Smooth muscle cell (in vitro differentiated cells): Measurements from ENCODE around the gene SMPX. TPM values are rescaled to one million over a fixed set of nuclear protein-coding genes. Genes with fewer than 3 reads are reported as not detected.

Experiments
- DNase-seq: peaks from one replicate; lab custom pipeline; 2025; ENCODE audit not compliant: unreplicated experiment; lab: John Stamatoyannopoulos, UW
- H2AFZ ChIP-seq: fragments of 200-600 bp; sonication (generic); 2 replicates; pipeline ENCODE4 v1.6.0; 2016; ENCODE audit warnings: antibody characterized with exemption, low read depth, mild to moderate bottlenecking
- H3F3A ChIP-seq: fragments of 200-600 bp; sonication (generic); 2 replicates; pipeline ENCODE4 v1.6.0; 2017; ENCODE audit warnings: antibody characterized with exemption, low read depth
- H3K27ac ChIP-seq: fragments of 200-600 bp; sonication (generic); 2 replicates; pipeline ENCODE4 v1.5.1; 2016; ENCODE audit warnings: low read depth, mild to moderate bottlenecking
- H3K27me3 ChIP-seq: fragments of 200-600 bp; sonication (generic); 2 replicates; pipeline ENCODE4 v1.6.1; 2016; ENCODE audit warnings: low read depth, mild to moderate bottlenecking
- H3K36me3 ChIP-seq: fragments of 200-600 bp; sonication (generic); 2 replicates; pipeline ENCODE4 v1.5.1; 2016; ENCODE audit warnings: low read depth
- H3K4me1 ChIP-seq: fragments of 200-600 bp; sonication (generic); 2 replicates; pipeline ENCODE4 v1.5.1; 2016; ENCODE audit warnings: low read depth
- H3K4me2 ChIP-seq: fragments of 200-600 bp; sonication (generic); 2 replicates; pipeline ENCODE4 v1.6.0; 2016; ENCODE audit warnings: mild to moderate bottlenecking
- H3K4me3 ChIP-seq: fragments of 200-600 bp; sonication (generic); 2 replicates; pipeline ENCODE4 v1.5.1; 2016; ENCODE audit warnings: mild to moderate bottlenecking
- H3K79me2 ChIP-seq: fragments of 200-600 bp; sonication (generic); 2 replicates; pipeline ENCODE4 v1.6.0; 2016; ENCODE audit warnings: low read depth, mild to moderate bottlenecking
- H3K9ac ChIP-seq: fragments of 200-600 bp; sonication (generic); 2 replicates; pipeline ENCODE4 v1.6.0; 2016; ENCODE audit warnings: low read depth
- H3K9me3 ChIP-seq: fragments of 200-600 bp; sonication (generic); replicated peaks from 2 replicates; pipeline ENCODE4 v1.5.1; 2016; ENCODE audit warnings: low read depth
- H4K20me1 ChIP-seq: fragments of 200-600 bp; sonication (generic); 2 replicates; pipeline ENCODE4 v1.6.0; 2016; ENCODE audit warnings: low read depth
- CTCF ChIP-seq: fragments of 200-600 bp; sonication (generic); IDR thresholded peaks from 2 replicates; pipeline ENCODE4 v1.5.1; 2017; ENCODE audit warnings: borderline replicate concordance, mild to moderate bottlenecking, antibody characterized with exemption; ENCODE audit not compliant: insufficient read depth, poor library complexity, severe bottlenecking
- WGBS: methylation state at CpG from one replicate; pipeline ENCODE4 v1.1.7; 2016; ENCODE audit warnings: low lambda C conversion rate; 5-methylcytosine and 5-hydroxymethylcytosine counted together
- polyA plus RNA-seq: library from polyadenylated mRNA; unstranded; fragments of >200 nt; fragmentation: Nextera tagmentation; extraction: Ambion mirVana; gene quantifications from 2 replicates; pipeline ENCODE4 v1.2.1, GENCODE V29; 2016
- total RNA-seq: library from RNA; depleted of rRNA; stranded (reverse); fragments of >200 nt; gene quantifications from 2 replicates; pipeline ENCODE4 v1.2.3, GENCODE V29; 2014

SMPX gene
- total and polyA plus RNA-seq, 2 experiments from 2014 or later = 0.37 TPM; not detected in 1

- H3K4me1 ChIP-seq = no peaks in the 10 kb centered on the region
- H3K9ac ChIP-seq = no peak overlapping the region
- H3K4me2 ChIP-seq = no peak overlapping the region
- H3K36me3 ChIP-seq = no peaks in the 10 kb centered on the region
- no peak for TF ChIP-seq CTCF
- H2AFZ ChIP-seq = no peak overlapping the region
- H3K9me3 ChIP-seq = no peaks in the 10 kb centered on the region
- H3F3A ChIP-seq = no peaks in the 10 kb centered on the region
- no peak overlapping the region for H3K4me3 ChIP-seq
- DNase-seq = no peak
- WGBS = 71% methylated on average over 3 of the region's 3 CpGs
- no peaks in the 10 kb centered on the region for H3K79me2 ChIP-seq
- H4K20me1 ChIP-seq = no peaks in the 10 kb centered on the region
- no peaks in the 10 kb centered on the region for H3K27me3 ChIP-seq
- H3K27ac ChIP-seq = no peak overlapping the region
Observed at GRCh38 chrX:21721195-21721594, 36.7 kb downstream of the SMPX start.

GRCh38 chrX:21718575-21718974, 39.3 kb downstream of the SMPX start:
- no peak overlapping the region for H3K27ac ChIP-seq
- no peaks in the 10 kb centered on the region for H4K20me1 ChIP-seq
- no peaks in the 10 kb centered on the region for H3K79me2 ChIP-seq
- H3K4me3 ChIP-seq = no peak overlapping the region
- H2AFZ ChIP-seq = no peak overlapping the region
- no peaks in the 10 kb centered on the region for H3K27me3 ChIP-seq
- WGBS = 74% methylated on average over 5 of the region's 5 CpGs
- H3K36me3 ChIP-seq = no peaks in the 10 kb centered on the region
- TF ChIP-seq CTCF = no peak
- no peak for DNase-seq
- H3K4me2 ChIP-seq = no peak overlapping the region
- H3K4me1 ChIP-seq = no peaks in the 10 kb centered on the region
- H3K9me3 ChIP-seq = no peaks in the 10 kb centered on the region
- H3K9ac ChIP-seq = no peak overlapping the region
- H3F3A ChIP-seq = no peaks in the 10 kb centered on the region

- no peaks in the 10 kb centered on the region for H4K20me1 ChIP-seq
- H3K36me3 ChIP-seq = no peaks in the 10 kb centered on the region
- H3K27me3 ChIP-seq = no peaks in the 10 kb centered on the region
- H3F3A ChIP-seq = no peaks in the 10 kb centered on the region
- H3K27ac ChIP-seq = no peak overlapping the region
- no peak overlapping the region for H3K9ac ChIP-seq
- DNase-seq = no peak
- no peak for TF ChIP-seq CTCF
- H3K9me3 ChIP-seq = no peaks in the 10 kb centered on the region
- 93% methylated on average over 7 of the region's 7 CpGs for WGBS
- no peaks in the 10 kb centered on the region for H3K4me1 ChIP-seq
- H2AFZ ChIP-seq = no peak overlapping the region
- no peak overlapping the region for H3K4me3 ChIP-seq
- H3K79me2 ChIP-seq = no peaks in the 10 kb centered on the region
- no peak overlapping the region for H3K4me2 ChIP-seq
Observed at GRCh38 chrX:21717802-21718201, 40.1 kb downstream of the SMPX start.

GRCh38 chrX:21715825-21716224, 42.1 kb downstream of the SMPX start:
- H3K9me3 ChIP-seq = no peaks in the 10 kb centered on the region
- no peaks in the 10 kb centered on the region for H3K36me3 ChIP-seq
- H3K27ac ChIP-seq = no peak overlapping the region
- no peaks in the 10 kb centered on the region for H3K4me1 ChIP-seq
- no peak overlapping the region for H3K4me3 ChIP-seq
- no peak overlapping the region for H3K9ac ChIP-seq
- TF ChIP-seq CTCF = no peak
- DNase-seq = no peak
- H3K4me2 ChIP-seq = no peak overlapping the region
- WGBS = 53% methylated on average over 2 of the region's 2 CpGs
- H4K20me1 ChIP-seq = no peaks in the 10 kb centered on the region
- H3K79me2 ChIP-seq = no peaks in the 10 kb centered on the region
- H3F3A ChIP-seq = no peaks in the 10 kb centered on the region
- no peak overlapping the region for H2AFZ ChIP-seq
- no peaks in the 10 kb centered on the region for H3K27me3 ChIP-seq
